DOHH2 (cell line): Measurements from ENCODE around the gene OR2T10.

Source experiments
- EZH2phosphoT487 ChIP-seq: fragments of 200-600 bp; sonication (generic); IDR thresholded peaks from 2 replicates; pipeline ENCODE4 v1.6.1; 2017; ENCODE audit warnings: borderline replicate concordance, mild to moderate bottlenecking, antibody characterized with exemption, low read length, moderate library complexity, mixed read lengths
- TF ChIP-seq, protein P1 (sequence below): fragments of 200-600 bp; sonication (generic); IDR thresholded peaks from one replicate; pipeline ENCODE4 v1.5.1; 2014; ENCODE audit warnings: antibody characterized with exemption, mild to moderate bottlenecking, low read depth, low read length; ENCODE audit not compliant: poor library complexity, severe bottlenecking

DNA sequence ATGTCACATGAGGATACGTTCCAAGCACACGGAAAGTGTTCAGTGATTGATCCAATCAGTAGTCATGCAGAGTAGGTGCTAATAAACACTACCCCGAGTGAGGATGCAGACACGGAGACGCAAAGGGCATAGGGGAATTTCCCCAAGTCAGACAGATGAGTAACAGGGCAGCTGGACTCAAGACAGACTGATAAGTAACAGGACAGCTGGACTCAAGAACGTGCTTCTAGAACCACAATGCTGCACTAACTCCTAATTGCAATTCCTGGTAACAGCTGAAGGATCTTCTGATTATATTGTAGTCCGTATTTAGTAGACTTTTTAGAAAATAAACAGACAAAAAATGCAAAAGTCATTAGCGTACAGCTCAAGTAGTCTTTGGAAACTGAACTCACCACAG is 1.9 kb upstream of the OR2T10 start:
- TF ChIP-seq, protein P1, sequence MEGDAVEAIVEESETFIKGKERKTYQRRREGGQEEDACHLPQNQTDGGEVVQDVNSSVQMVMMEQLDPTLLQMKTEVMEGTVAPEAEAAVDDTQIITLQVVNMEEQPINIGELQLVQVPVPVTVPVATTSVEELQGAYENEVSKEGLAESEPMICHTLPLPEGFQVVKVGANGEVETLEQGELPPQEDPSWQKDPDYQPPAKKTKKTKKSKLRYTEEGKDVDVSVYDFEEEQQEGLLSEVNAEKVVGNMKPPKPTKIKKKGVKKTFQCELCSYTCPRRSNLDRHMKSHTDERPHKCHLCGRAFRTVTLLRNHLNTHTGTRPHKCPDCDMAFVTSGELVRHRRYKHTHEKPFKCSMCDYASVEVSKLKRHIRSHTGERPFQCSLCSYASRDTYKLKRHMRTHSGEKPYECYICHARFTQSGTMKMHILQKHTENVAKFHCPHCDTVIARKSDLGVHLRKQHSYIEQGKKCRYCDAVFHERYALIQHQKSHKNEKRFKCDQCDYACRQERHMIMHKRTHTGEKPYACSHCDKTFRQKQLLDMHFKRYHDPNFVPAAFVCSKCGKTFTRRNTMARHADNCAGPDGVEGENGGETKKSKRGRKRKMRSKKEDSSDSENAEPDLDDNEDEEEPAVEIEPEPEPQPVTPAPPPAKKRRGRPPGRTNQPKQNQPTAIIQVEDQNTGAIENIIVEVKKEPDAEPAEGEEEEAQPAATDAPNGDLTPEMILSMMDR, result no peak
- TF ChIP-seq EZH2phosphoT487, result no peak
